Fibroblast of skin of scalp (primary cell): ENCODE data around the gene SHFL.

ENCODE experiments used
- DNase-seq: peaks from one replicate; pipeline ENCODE4 v3.0.0-alpha.2; 2013

SHFL gene

DNA sequence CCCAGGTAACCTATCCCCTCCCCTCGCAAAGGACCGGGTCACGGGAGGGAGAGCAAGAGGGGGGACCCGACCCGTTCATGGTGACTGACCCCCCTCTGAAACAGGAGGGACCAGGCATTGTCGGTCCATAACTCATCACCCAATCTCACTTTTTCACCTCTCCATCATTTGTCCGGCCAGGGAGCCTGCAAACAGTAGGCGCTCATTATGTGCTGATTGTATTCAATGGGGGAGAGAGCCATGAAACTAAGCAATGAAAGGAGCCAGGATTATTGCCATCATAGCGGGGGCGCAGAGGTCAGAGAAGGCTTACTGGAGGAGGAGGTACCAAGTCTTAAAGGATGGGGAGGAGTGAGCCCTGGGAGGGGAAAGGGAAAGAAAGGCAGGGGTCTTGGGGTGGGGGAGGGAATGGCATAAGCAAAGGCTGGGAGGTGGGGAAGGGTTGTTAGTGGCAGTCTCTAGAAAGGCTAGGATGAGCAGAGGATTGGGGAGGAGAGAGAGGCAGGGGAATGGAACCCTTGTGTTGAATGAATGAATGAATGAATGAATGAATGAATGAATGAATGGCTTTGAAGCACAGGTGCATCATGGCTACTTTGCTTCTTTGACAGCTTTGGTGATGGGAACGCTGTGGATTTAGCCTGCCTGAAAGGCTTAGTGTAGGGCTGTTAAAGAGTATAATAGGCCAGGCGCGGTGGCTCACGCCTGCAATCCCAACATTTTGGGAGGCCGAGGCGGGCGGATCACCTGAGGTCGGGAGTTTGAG is 1.4 kb downstream of the SHFL start:
- DNase-seq: no peak

DNA sequence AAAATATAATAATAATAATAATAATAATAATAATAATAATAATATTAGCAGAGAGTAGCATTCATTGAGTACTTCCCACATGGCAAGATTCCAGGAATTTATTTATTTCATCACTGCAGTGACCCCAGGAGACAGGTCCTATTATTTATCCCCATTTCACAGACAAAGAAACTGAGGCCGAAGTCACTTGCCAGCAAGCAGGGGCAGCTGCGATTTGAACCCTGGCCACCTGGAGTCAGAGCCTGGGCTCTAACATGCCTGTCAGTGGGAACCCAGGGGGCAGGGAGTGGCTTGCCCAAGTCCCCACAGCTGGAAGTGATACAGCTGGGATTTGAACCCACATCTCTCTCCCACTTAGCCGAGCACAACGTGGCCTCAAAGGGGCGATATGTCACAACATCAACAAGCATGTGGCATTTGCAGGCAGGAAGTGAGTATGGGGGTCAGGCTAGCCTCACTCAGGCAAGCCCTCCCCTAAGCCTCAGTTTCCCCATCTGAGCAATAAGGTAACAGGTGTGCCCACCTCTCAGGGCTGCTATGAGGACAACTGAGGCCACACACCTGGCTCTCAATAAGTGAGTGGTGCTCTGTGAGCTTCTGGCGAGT is 2.9 kb downstream of the SHFL start:
- no peak for DNase-seq

DNA sequence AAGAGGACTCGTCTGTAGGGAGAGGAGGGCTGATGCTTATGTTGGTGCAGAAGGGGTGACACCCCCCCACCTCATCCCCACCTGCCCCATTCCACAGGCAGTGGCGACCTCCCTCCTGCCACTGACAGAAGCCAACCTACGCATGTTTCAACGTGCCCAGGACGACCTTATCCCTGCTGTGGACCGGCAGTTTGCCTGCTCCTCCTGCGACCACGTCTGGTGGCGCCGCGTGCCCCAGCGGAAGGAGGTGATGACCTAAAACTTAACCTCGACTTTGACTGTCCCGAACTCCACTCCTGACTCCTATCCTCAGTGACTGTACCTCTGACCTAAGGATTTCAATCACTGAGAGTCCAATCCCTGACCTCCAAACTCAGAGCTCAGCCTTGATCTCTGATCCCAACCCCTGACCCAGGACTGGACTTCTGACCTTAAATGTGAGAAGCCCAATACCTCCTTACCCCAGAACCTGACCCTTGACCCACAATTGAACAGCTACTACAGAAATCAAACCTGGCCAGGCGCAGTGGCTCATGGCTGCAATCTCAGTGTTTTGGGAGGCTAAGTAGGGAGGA is 3.8 kb downstream of the SHFL start:
- no peak for DNase-seq

DNA sequence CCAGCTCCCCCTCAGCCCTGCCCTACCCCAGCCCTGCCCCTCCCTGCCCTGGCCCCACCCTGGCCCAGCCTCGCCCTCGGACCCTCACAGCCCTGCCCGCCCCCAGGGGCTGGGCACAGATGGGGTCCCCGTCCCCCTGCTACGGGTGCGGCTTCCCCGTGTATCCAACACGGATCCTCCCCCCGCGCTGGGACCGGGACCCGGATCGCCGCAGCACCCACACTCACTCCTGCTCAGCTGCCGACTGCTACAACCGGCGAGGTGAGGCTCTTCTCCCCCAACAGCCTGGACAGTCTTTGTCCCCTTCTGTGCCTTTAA is 5.2 kb downstream of the SHFL start:
- DNase-seq: no peak

DNA sequence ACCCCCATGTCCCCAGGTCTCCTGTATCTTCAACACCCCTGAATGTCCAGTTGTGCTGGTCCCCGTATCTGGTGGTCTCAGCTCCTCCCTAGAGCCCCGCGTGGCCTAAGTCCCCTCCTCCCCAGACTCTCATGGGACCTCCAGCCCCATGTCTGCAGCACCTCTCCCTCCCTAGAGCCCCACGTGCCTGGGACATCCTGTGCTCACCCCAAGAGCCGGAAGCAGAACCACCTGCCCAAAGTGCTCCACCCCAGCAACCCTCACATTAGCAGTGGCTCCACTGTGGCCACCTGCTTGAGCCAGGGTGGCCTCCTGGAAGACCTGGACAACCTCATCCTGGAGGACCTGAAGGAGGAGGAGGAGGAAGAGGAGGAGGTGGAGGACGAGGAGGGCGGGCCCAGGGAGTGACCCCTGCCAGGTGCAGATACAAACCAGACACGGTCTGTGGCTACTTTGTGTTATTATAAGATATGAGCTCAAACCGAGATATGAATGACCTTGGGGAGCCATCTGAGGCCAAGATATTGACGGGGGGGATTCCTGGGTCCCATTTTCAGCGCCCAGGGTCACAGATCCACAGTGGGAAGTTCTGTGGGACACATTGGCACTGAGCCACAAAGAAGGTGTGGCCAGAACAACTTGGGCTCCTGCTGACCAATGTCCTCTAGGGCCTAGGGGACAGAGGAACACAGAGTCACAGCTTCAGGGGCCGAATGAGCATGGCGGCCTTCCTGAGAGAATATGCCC is 6.0 kb downstream of the SHFL start:
- no peak for DNase-seq

DNA sequence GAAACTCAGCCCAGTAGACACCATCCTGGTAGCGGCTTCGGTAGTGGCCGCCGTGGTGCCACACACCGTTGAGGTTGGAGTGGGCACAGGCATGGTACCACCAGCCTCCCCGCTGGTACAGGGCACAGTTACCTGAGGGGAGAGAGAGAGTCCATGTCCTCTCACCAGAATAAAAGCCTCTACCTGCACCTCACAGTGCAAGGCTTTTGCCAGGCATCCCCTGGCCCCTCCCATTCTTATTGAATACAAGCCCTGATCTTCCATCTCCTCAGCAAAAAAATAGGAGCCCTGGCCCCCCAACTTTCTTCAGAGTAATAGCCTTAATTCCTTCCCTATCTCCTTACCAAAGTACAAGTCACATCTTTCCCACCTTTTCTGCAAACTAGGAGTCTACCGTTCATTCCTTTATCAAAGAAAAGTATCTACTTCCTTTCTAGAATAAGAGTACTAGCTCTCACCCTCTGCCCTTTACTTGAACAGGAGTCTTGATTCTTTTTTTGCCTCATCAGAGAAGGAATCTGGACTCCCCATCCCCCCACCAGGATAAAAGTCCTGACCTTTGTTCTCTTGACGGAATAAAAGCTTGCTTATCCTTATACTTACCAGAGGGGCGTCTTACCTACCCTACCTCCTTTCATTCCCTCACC is 6.7 kb downstream of the SHFL start:
- no peak for DNase-seq

DNA sequence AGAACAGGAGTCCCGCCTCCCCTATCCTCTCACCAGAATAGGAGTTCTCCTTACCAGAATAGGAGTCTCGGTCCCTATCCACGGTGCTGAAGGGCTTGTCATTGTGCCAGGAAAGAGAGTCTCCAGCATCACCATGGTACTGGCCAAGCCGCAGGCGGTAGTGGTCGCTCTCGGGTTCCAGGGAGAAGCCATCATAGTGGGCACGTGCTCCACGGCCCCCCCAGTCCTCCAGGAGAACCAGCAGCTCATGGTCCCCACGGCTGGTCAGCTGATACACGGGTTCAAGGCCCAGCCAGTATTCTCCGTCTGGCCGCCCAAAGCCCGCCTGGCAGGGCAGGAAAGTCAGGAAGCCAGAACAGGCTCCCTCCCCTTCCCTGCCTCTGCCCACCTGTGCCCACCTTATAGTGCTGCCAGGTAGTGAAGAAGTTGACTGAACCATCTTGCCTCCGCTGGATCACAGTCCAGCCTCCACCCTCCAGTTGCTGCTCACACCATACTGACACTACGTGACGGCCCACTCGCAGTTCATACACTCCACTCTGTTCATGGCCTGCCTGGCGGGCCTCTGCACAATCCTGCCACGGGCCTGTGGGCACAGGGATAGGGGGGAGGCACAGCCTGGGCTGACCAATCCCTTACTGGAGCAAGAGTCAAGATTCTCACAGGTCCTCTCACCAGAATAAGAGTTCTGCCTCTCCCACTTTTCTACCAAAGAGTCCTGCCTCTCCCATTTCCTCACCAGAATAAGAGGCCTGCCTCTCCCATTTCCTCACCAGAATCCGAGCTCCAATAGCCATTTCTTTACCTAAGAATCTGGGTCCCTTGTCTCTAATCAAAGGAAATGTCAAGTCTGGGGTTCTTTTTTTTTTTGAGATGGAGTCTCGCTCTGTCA is 7.4 kb downstream of the SHFL start:
- DNase-seq: no peak

DNA sequence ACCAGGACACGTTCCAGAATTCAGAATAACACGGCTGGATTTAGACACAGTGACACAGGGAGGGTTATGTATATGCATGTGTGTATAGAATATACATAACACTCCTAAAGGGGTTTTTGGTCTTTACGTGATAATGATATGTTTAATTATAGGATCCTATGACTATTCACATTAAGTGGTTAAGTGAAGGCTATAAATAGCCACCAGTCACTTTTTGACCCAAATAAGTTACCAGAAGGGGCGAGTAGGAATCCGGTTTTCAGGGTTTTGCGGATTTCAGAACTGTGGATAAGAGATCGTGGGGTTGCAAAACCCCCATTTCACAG is 9.5 kb downstream of the SHFL start:
- no peak for DNase-seq

DNA sequence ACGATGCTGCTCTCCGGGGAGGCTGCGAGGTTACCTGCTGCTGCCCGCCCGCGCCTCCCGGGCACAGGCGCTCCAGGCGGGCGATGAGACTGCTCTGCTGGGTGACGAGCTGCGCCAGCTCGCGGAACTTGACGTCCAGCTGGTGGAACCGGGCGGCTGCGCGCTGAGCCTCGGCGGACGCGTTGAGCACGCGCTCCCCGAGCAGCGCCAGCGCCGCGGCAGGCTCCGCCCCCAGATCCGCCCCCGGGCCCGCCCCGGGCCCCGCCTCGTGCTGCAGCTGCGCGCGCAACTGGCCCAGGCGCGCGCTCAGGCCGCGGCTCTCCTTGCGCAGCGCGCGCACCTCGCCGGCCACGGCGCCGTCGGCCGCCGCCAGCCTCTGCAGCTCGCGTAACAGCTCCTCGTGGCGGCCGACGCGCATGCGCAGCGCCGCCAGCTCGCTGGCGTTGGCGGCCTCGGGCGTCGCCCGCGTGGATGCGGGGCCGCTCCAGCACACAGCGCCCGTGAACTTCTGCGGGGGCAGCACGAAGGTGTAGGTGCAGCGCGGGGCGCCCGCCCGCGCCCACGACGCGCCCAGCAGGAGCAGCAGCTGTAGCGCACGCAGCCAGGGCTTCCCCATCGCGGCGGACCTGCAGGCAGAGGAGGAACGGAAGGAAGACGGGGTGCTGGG is 10.0 kb downstream of the SHFL start:
- DNase-seq: peak; percentile 93

DNA sequence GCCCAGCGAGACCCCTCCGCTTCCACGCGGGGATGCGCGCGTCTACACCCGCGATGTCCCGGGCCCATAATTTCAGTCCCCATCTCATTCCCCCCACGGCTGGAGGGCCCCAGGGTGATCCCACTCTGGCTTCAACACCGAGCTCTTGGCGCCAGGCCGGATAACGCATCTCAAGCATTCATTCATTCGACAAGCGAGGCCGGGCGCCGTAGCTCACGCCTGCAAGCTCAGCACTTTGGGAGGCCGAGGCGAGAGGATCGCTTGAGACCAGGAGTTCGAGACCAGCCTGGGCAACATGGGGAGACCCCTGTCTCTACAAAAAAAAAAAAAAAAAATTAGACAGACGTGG is 10.5 kb downstream of the SHFL start:
- DNase-seq: no peak

DNA sequence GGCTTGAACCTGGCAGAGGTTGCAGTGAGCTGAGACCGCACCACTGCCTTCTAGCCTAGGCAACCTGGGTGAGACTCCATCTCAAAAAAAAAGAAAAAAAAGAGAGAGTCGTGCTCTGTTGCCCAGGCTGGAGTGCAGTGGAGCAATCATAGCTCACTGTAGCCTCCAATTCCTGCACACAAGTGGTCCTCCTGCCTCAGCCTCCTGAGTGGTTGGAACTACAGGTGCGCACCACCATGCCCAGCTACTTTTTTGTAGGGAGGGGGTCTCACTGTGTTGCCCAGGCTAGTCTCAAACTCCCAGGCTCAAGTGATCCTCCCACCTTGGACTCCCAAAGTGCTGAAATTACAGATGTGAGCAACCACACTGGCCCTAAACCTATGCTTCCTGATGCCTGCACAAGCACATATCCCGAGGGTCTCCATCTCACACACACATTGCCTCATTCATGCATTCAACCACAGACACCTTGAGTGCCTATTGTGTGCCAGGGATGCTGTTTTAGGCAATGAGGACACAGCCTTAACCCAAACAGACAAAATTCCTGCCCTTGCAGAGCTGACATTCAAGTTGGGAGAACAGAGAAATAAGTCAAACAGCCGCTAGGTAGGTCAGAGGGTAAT is 14.2 kb downstream of the SHFL start:
- no peak for DNase-seq

DNA sequence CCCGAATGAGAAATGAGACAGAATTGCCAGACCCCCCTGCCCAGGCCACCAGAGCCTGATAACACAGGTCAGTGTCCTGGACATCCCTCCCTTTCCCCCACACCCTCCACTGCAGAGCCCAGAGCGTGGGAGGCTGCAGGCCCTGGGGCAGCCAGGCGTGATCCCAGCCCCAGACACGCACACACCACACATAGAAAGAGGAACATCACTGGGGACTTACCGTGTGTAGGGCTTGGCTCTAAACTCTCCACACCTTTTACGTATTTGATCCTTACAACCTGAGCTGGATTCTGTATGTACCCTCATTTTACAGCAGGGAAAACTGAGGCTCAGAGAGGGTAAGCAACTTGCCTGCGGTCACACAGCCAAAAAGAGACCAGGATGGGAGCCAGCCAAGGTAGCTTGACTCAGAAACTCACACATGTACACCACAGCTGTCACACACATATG is 16.7 kb downstream of the SHFL start:
- no peak for DNase-seq

DNA sequence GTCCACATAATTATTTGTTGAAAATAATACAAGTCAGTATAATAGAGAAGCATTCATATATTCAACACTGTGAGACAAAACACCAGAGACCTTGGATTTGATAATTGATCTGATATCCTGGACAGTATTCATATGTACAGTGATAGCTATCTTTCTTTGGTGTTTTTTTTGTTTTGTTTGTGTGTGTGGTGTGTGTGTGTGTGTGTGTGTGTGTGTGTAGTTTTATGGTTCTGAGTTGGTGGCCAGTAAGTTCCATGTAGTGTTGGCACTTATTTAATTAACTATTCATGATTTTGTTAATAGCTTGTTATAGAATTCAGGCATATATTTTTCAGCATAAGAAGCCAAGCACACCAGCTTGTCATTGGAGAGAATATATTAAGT is 18.0 kb downstream of the SHFL start:
- DNase-seq: no peak

DNA sequence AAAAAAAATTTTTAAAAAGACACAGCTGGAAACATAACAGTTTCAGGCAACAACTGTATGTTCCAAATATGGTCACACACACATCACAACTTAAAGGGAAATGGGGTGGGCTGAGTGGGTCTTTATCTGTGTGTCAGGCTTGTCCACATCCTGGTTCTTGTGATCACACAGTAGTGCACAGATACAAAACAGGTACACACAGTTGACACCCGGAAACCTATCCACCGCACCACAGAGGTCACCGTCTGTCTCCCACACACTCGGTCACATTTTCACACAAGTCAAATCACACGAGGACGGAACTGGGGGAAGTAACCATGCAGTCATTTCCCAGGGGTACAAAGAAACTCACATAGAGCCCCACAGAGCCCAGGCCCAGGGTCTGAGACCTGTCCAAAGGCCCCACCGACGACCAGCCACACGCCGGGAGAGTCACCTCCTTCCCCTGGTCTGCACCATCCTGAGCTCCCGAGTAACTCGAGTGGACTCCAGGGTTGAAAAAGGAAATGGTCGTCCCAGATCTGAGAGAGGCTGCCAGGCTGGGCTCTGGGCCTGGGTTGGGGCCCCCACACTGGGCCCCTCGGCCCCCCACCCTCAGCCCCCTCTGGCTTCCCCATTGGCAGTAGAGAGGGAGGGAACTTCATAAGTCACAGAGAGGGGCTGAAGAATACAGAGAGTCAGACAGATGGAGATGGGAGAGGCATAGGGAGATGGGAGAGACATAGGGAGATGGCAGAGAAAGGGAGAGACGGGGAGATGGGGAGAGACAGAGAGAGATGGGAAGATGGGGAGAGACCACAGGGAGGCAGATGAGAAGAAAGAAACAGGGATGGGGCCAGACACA is 18.8 kb downstream of the SHFL start:
- DNase-seq: no peak

DNA sequence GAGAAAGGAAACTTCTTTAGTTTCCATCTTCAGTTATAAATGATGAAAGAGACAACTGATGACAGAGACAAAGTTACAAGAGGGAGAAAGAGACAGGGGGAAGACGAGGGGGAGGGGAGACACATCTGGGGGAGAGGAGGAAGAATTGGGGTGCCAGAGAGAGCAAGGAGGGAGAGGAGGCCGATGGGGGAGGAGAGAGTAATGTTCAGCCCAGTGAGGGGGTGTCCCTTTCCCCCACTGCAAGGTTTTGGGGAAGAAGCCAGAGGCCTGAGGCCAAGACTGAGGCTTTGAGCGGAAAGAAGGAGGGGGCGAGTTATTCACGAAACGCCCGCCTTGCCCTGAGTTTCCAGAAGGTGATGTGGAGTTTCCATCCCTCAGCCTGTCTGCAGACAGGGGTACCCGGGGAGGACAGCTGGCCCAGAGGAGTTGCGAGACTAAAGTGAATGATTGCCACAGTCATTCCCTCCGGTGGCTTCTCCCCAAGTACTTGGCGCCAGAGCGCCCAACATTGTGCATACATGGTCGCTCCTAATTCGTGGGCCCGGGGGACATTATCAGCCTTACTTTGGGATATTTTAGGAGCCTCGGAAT is 19.5 kb downstream of the SHFL start:
- DNase-seq: no peak

DNA sequence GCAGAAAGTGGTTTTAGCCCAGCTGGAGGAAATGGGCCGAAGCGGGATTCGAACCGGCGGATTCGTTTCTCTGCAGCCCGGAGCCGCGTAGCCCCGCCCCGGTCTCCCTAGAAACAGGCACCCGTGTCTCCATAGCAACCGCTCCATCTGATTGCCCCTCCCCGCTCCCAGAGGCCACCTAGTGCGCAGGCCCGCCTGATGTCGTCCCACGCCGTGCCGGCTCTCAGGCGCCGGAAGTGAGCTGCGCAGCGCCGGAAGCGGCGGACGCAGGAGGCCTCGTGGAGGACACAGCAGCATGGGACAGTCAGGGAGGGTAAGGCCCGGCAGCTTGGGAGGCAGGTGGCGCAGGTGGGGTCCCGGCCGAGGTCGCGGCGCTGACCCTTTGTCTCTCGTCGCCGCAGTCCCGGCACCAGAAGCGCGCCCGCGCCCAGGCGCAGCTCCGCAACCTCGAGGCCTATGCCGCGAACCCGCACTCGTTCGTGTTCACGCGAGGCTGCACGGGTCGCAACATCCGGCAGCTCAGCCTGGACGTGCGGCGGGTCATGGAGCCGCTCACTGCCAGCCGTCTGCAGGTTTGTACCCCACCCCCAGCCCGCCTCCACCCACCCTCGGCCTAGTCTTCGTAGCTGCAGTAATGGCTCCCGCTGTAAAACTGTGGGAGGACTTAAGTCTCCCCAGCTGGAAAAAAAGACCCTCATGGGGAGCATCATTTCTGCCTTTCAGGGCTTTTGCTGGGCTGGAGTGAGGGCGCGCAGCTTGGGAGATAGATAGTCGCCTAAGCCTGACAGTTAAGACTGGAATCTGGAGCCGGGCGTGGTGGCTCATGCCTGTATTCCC is 20.2 kb downstream of the SHFL start, which contains the start of gene PPAN:
Gene PPAN, plus strand, starts transcription at position 263 of the 837 bp plus-strand sequence. Its CDS starts 33 bp downstream, at position 296.
- peak; percentile 99 for DNase-seq

DNA sequence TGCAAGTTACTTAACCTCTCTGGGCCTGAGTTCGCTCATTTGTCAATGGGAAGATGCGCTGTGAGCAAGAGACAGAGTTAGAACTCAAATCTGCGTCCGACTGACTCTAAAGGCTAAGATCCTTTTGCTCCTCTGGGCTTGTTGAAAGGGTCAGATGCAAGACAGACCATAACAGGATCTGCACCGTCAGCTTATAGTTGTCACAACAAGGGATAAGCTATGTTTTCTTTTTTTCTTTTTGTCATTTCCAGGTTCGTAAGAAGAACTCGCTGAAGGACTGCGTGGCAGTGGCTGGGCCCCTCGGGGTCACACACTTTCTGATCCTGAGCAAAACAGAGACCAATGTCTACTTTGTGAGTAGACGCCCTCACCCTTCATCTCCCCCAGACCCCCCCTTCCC is 21.1 kb downstream of the SHFL start:
- no peak for DNase-seq

DNA sequence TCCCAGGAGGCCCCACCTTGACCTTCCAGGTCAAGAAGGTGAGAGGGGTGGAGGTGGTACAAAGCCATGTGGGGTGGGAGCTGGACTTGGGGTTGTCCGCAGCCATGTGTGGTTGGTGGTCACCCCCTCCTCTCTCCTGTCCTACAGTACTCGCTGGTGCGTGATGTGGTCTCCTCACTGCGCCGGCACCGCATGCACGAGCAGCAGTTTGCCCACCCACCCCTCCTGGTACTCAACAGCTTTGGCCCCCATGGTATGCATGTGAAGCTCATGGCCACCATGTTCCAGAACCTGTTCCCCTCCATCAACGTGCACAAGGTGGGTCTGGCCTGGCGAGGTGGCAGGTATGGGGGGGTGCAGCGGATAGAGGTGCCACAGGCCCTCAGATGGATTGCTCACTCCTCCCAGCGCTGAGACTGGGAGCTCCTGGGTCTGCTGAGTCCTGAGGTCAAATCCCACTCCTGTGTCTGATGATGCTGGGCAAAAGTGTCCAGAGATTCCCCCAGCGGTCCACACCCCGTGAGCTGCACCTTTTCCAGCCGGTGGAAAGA is 21.8 kb downstream of the SHFL start:
- DNase-seq: no peak
